SK-N-SH (cell line): ENCODE measurements around the gene BMPR1A.

ENCODE experiments used
- CHD2 ChIP-seq: fragments of 150-350 bp; IDR thresholded peaks from 2 replicates; pipeline ENCODE4 v1.6.1; 2018; ENCODE audit warnings: low read length; ENCODE audit not compliant: partially characterized antibody
- CTCF ChIP-seq: fragments of 200-600 bp; sonication (generic); IDR thresholded peaks from 2 replicates; pipeline ENCODE4 v1.6.1; 2017; ENCODE audit warnings: antibody characterized with exemption, mild to moderate bottlenecking, moderate library complexity
- EP300 ChIP-seq, 2 experiments: IDR thresholded peaks; 2 replicates each; pipeline versions ENCODE4 v1.4.0 to v1.6.1; 2012; ENCODE audit warnings: borderline replicate concordance in 1 of 2, low read depth in 1 of 2, low read length in 1 of 2
- EZH2phosphoT487 ChIP-seq: fragments of 200-600 bp; sonication (generic); IDR thresholded peaks from 2 replicates; pipeline ENCODE4 v1.6.1; 2017; ENCODE audit warnings: low read depth, mixed run types, mild to moderate bottlenecking, antibody characterized with exemption, moderate library complexity, borderline replicate concordance
- MAX ChIP-seq: IDR thresholded peaks from 2 replicates; pipeline ENCODE4 v1.4.0; 2012; ENCODE audit warnings: low read depth
- MXI1 ChIP-seq: IDR thresholded peaks from 2 replicates; pipeline ENCODE4 v1.6.1; 2012; ENCODE audit warnings: mild to moderate bottlenecking, low read depth, low read length, improper control_type of control experiment
- NFIC ChIP-seq: IDR thresholded peaks from 2 replicates; pipeline ENCODE4 v1.4.0; 2012; ENCODE audit warnings: borderline replicate concordance
- POLR2AphosphoS5 ChIP-seq: IDR thresholded peaks from 2 replicates; pipeline ENCODE4 v1.6.1; 2012; ENCODE audit warnings: low read depth, low read length

- TF ChIP-seq CTCF (no peak), EZH2phosphoT487 (no peak), CHD2 (no peak), MXI1 (no peak), POLR2AphosphoS5 (no peak), EP300 (IDR thresholded peaks at IDR 0.05; ENCODE audit: borderline replicate concordance in 1 of 2, low read depth in 1 of 2, low read length in 1 of 2) (no peak), MAX (no peak), NFIC (no peak)
Measured at GRCh38 chr10:86718556-86718955, 37.9 kb upstream of the BMPR1A start.
